Activated CD8-positive, alpha-beta memory T cell treated with anti-CD3 and anti-CD28 coated beads for 24 hours (primary cell): ENCODE results near the gene ZIC4.

ENCODE experiments used
- DNase-seq: peaks from one replicate; pipeline ENCODE4 v3.0.0-alpha.2; 2020

The ZIC4 gene

GRCh38 chr3:147368561-147369221 is 37.7 kb downstream of the ZIC4 start:
- DNase-seq, result no peak

GRCh38 chr3:147368151-147368550 is 38.2 kb downstream of the ZIC4 start:
- no peak for DNase-seq

GRCh38 chr3:147367676-147368075 is 38.7 kb downstream of the ZIC4 start:
- no peak for DNase-seq

- DNase-seq, result no peak
Observed at GRCh38 chr3:147365196-147366115, 40.9 kb downstream of the ZIC4 start.

- DNase-seq, result no peak
Observed at GRCh38 chr3:147364771-147365170, 41.6 kb downstream of the ZIC4 start.

DNA sequence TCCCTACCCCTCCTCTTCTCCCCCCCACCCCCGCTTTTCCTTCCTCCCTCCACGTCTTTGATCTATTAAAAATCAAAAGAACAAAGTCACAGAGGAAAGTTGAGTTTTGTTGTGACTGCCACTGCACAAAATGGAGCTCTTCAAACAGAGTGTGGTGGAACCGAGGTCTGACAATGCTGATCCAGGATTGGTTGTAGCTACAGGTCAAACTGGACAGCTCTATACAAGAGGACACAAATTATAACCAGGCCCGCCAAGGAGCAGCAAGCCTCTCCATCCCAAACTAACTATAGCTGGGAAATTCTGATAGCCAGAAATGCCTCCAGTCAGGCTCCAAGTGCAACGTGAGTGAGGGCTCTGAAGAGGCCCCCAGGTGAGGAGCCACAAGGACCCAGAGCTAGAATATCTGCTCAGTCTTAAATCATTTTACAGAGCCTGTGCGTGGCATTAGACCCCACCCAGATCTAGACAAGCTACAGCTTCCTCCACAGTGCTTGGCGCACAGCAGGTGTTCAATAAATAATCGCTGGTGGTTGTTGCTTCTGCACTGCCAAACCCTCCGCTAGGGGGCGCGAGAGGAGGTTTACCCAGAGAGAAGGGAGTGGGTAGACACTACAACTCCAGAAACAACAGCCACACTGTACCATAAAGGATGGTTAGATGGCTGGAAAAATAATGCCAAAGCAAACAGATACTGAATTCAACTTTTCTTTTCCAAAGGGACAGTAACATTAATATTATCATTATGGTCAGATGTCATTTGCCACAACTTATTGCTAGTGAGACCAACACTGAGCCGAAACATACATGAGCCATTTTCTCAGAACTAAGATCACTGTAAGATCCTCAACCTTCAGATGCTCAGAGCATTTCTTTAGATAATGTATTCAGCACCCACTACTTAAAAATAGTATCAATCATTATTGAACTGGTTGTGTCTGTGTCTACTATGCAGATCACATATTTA is 44.6 kb downstream of the ZIC4 start:
- no peak for DNase-seq

DNA sequence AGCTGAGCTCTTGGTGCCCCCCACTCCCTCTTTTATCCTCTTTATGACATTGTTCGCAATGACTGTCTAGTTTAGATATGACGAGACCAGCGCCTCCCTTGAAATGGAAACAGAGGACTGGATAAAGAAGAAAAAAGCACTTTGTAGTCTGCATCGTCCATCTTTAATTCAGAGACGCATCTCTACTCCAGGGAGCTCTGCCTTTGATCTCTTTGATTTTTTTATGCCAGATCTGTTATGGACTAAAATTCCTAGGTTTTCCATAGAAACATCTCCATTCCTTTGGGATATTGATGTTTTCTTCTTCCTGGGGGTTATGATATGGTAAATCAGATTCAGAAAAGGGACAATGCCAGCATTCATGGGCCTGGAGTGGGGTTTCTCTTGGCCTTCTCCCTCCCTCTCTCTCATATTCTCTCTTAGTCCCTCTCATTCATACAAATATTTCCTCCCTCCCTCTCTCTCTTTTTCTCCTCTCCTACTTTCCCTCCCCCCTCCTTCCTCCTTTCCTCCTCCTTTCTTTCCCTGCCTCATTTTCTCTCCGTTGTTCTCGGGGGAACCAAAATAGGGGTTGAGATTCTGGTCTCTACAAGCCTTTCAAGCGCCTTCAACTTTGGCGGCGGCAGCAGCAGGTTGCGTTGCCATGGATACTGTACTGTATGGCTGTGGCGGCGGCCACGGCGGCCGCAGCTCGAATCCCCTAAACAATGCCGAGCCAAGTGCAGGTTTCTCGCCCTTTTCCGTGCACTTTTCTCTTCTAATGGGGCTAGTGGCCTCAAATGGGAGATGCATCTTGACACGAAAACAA is 45.5 kb downstream of the ZIC4 start:
- DNase-seq, result no peak

DNA sequence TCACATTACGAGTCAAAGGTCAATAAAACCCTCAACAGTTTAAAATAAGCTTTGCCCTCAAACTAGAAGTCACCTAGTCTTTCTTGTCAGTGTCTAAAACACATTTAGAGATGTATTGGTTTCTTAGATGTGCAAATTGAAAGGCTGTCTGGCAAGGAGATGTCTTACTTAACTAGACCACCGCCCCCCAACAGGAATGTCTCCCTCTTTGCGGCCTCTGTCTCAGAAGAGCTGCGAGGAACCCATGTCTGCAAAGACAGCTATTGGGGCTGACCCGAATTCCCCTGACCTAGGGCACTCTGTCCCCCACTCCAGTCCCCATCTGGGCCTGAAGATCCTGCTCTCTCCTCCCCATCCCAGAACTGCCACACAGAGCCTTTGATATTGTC is 46.3 kb downstream of the ZIC4 start:
- DNase-seq, result no peak

GRCh38 chr3:147359177-147360050 is 46.9 kb downstream of the ZIC4 start:
- DNase-seq, result no peak

DNA sequence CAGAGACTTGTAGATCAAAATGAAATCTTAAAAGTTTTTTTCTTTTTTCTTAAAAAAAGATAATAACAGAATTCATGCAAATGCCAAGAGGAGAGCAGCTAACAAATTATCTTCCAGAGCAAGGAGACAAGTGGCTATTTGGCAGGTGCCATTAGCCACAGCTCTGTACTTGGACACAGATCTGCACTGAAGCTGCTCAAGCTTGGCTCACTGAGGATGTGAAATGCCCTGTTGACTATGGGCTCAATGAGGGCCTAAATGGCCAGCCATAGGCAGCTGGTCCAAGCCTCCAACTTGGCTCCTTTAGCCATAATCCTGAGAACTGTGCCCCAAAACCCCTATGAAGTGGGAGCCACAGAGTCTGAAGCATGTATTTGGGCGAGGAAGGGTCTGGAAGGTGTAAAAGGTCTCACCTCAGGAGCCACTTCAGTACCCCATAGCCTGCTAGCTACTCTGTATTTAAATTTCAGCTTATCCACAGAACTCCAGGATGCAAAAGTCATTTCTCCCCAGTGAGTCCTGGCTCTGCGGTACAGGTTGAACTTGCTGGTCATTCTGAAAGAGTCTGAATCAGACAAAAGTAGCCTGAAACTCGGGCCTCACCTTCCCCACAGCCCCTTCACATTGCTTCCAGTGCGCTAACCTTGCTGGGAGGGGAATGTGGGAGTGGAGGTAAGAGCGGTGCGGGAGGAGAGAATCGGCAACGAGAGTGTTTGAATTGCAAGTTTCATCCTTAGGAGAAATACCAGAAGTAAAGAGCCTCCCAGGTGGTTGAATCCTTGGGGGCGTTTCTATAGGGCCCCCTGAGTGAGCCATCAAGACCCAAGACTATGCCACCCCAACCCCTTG is 48.0 kb downstream of the ZIC4 start:
- no peak for DNase-seq

- DNase-seq, result no peak
Observed at GRCh38 chr3:147356909-147357900, 49.1 kb downstream of the ZIC4 start.

GRCh38 chr3:147356145-147356908 is 50.0 kb downstream of the ZIC4 start:
- no peak for DNase-seq

DNA sequence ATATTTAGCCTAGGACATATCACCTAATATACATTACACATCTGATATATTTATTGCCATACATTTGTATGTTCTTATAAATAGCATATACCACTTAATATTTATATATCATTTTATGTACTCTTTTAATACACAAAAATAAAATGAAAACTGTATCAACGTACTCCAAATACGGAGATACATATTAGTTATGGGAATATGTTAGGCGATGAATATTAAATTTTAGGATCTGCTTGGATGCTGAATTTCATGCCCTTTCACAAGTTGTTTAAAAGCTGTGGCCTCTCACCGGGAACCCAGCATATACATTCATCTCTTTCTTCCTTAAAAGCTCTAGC is 50.6 kb downstream of the ZIC4 start:
- no peak for DNase-seq

DNA sequence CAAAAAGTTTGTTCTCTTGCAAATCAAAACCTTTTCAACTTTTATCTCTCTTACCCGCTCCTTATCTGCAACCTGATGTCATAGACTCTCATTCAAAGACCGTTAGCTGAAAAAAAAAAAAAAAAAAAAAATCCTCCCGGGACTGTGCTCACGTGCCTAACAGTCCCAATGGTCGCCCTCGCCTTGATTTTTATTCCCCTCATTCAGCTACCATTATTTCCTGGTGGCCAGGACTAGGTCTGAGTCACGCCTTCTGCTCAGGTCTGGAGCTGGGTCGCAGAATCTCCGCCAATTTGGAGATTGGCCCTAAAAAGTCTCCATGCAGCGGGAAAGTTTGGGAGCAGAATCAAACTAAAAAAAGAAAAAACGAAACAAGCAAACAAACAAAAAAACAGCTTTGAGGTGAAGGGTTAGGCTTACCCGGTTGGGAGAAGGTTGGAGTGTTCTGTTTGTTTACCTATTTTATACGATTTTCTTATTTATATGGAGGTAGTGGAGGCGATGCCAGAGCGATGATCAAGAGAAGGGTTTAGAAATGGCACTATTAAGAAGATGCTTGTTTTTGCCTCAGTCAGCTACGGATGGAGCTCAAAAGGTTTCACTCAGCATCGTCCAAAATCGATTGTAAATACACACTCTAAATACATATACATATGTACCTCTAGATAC is 51.1 kb downstream of the ZIC4 start:
- no peak for DNase-seq

- DNase-seq, result no peak
Observed at GRCh38 chr3:147354623-147355022, 51.7 kb downstream of the ZIC4 start.

DNA sequence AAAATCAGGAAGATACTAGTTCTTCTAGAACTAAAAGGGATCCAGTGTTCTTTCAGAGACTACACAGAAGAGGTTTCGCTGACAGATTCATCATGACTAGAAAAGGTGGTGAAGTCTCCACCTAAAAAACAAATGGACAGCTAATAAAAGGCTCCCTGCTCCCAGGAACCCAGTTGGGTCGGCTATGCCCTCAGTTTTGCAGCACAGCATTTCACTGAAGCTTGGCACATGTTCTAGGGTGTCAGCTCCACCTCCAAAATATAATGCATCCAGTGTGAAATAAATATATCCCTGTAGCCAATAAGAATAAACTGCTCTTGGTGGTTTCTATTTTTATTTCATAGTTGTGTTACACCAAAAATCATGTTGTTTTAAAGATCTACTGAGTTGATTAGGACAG is 55.0 kb downstream of the ZIC4 start:
- no peak for DNase-seq

GRCh38 chr3:147348976-147349375 is 57.4 kb downstream of the ZIC4 start:
- no peak for DNase-seq

GRCh38 chr3:147343926-147344325 is 62.4 kb downstream of the ZIC4 start:
- no peak for DNase-seq
